Midbrain (tissue), 1 donor: ENCODE data around the gene HS3ST4.

Source experiments
- DNase-seq: peaks from one replicate; lab custom pipeline; 2025; lab: John Stamatoyannopoulos, UW

Gene HS3ST4

GRCh38 chr16:26102369-26102768 lies 410.6 kb downstream of the HS3ST4 start:
- DNase-seq = no peak

GRCh38 chr16:26108836-26109505 lies 417.2 kb downstream of the HS3ST4 start:
- DNase-seq = no peak

- DNase-seq = no peak
Observed at GRCh38 chr16:26111900-26112299, 420.1 kb downstream of the HS3ST4 start.

- no peak for DNase-seq
Observed at GRCh38 chr16:26118575-26118974, 426.8 kb downstream of the HS3ST4 start.

GRCh38 chr16:26120729-26121128 lies 429.0 kb downstream of the HS3ST4 start:
- DNase-seq = no peak

- no peak for DNase-seq
Observed at GRCh38 chr16:26128296-26128695, 436.5 kb downstream of the HS3ST4 start.

GRCh38 chr16:26129997-26130396 lies 438.2 kb downstream of the HS3ST4 start:
- DNase-seq = no peak

GRCh38 chr16:26133416-26134093 lies 441.8 kb downstream of the HS3ST4 start:
- DNase-seq = no peak

- no peak for DNase-seq
Observed at GRCh38 chr16:26134588-26134987, 442.8 kb downstream of the HS3ST4 start.

GRCh38 chr16:26137956-26138355 lies 446.2 kb downstream of the HS3ST4 start:
- DNase-seq = no peak

- DNase-seq = no peak
Observed at GRCh38 chr16:26139091-26139490, 447.3 kb downstream of the HS3ST4 start.

- DNase-seq = no peak
Observed at GRCh38 chr16:26139884-26140283, 448.1 kb downstream of the HS3ST4 start.

GRCh38 chr16:26149364-26150190 lies 457.8 kb downstream of the HS3ST4 start:
- no peak for DNase-seq

- DNase-seq = no peak
Observed at GRCh38 chr16:26155221-26155620, 463.5 kb downstream of the HS3ST4 start.

GRCh38 chr16:26157319-26157718 lies 465.6 kb downstream of the HS3ST4 start:
- no peak for DNase-seq

GRCh38 chr16:26158142-26158759 lies 466.5 kb downstream of the HS3ST4 start:
- DNase-seq = no peak

- no peak for DNase-seq
Observed at GRCh38 chr16:26161461-26162180, 469.9 kb downstream of the HS3ST4 start.

GRCh38 chr16:26169473-26169872 lies 477.7 kb downstream of the HS3ST4 start:
- DNase-seq = no peak

GRCh38 chr16:26175944-26176343 lies 484.2 kb downstream of the HS3ST4 start:
- no peak for DNase-seq

GRCh38 chr16:26177438-26177837 lies 485.7 kb downstream of the HS3ST4 start:
- no peak for DNase-seq

GRCh38 chr16:26178298-26178697 lies 486.5 kb downstream of the HS3ST4 start:
- DNase-seq = no peak
